H9 (cell line): ENCODE data around the gene WRAP53. TPM values are rescaled to one million over a fixed set of nuclear protein-coding genes. Genes with fewer than 3 reads are reported as not detected.

Source experiments
- DNase-seq: peaks from one replicate; pipeline ENCODE4 v3.0.0-alpha.2; 2017
- H2AFZ ChIP-seq: one replicate; pipeline ENCODE4 v1.6.1; 2013; ENCODE audit warnings: mild to moderate bottlenecking, low read length, control low read depth, moderate library complexity
- H2AK5ac ChIP-seq: 2 replicates; pipeline ENCODE4 v1.6.1; 2013; ENCODE audit warnings: low read length, control low read depth, mixed read lengths; ENCODE audit not compliant: insufficient read length
- H2BK120ac ChIP-seq: one replicate; pipeline ENCODE4 v1.6.1; 2013; ENCODE audit warnings: low read depth, mild to moderate bottlenecking, low read length, control low read depth, inconsistent platforms; ENCODE audit not compliant: poor library complexity, severe bottlenecking
- H2BK12ac ChIP-seq: 2 replicates; pipeline ENCODE4 v1.6.1; 2013; ENCODE audit warnings: low read length, control low read depth, mixed read lengths, low read depth; ENCODE audit not compliant: insufficient read length
- H2BK15ac ChIP-seq: 2 replicates; pipeline ENCODE4 v1.6.1; 2013; ENCODE audit warnings: low read depth, low read length, control low read depth
- H2BK20ac ChIP-seq: one replicate; pipeline ENCODE4 v1.6.1; 2013; ENCODE audit warnings: low read depth, mild to moderate bottlenecking, low read length, control low read depth, inconsistent platforms; ENCODE audit not compliant: poor library complexity, severe bottlenecking
- H2BK5ac ChIP-seq: 2 replicates; pipeline ENCODE4 v1.6.1; 2013; ENCODE audit warnings: low read length, control low read depth, mixed read lengths; ENCODE audit not compliant: insufficient read length
- H3K14ac ChIP-seq: 2 replicates; pipeline ENCODE4 v1.6.1; 2013; ENCODE audit warnings: low read length, control low read depth; ENCODE audit not compliant: insufficient read depth
- H3K18ac ChIP-seq: 2 replicates; pipeline ENCODE4 v1.6.1; 2013; ENCODE audit warnings: low read depth, mild to moderate bottlenecking, mixed read lengths, low read length, control low read depth; ENCODE audit not compliant: insufficient read length
- H3K23ac ChIP-seq: 2 replicates; pipeline ENCODE4 v1.6.1; 2013; ENCODE audit warnings: low read length, control low read depth, mixed read lengths, low read depth; ENCODE audit not compliant: insufficient read length
- H3K23me2 ChIP-seq: 2 replicates; pipeline ENCODE4 v1.6.1; 2013; ENCODE audit warnings: low read depth, mild to moderate bottlenecking, mixed read lengths, low read length, control low read depth; ENCODE audit not compliant: insufficient read length, poor library complexity, severe bottlenecking
- H3K27ac ChIP-seq: 2 replicates; pipeline ENCODE4 v1.5.1; 2013; ENCODE audit warnings: low read length, control low read depth, mixed read lengths, low read depth; ENCODE audit not compliant: insufficient read length
- H3K27me3 ChIP-seq: 2 replicates; pipeline ENCODE4 v1.6.1; 2013; ENCODE audit warnings: low read length, control low read depth, inconsistent platforms; ENCODE audit not compliant: insufficient read depth
- H3K4ac ChIP-seq: 2 replicates; pipeline ENCODE4 v1.6.1; 2013; ENCODE audit warnings: low read depth, mild to moderate bottlenecking, control low read depth, inconsistent platforms, low read length, moderate library complexity
- H3K4me1 ChIP-seq: 2 replicates; pipeline ENCODE4 v1.6.1; 2013; ENCODE audit warnings: low read length, control low read depth, inconsistent platforms; ENCODE audit not compliant: insufficient read depth
- H3K4me2 ChIP-seq: 2 replicates; pipeline ENCODE4 v1.6.1; 2013; ENCODE audit warnings: low read length, control low read depth, mixed read lengths; ENCODE audit not compliant: insufficient read length, insufficient read depth
- H3K56ac ChIP-seq: 2 replicates; pipeline ENCODE4 v1.6.1; 2013; ENCODE audit warnings: low read depth, mild to moderate bottlenecking, mixed read lengths, low read length, control low read depth; ENCODE audit not compliant: insufficient read length
- H3K79me1 ChIP-seq: 2 replicates; pipeline ENCODE4 v1.6.1; 2013; ENCODE audit warnings: low read depth, mild to moderate bottlenecking, moderate library complexity, low read length, control low read depth, inconsistent platforms; ENCODE audit not compliant: insufficient read depth, poor library complexity, severe bottlenecking
- H3K79me2 ChIP-seq: 2 replicates; pipeline ENCODE4 v1.6.1; 2013; ENCODE audit warnings: low read length, control low read depth, inconsistent platforms; ENCODE audit not compliant: insufficient read depth
- H3K9ac ChIP-seq: 2 replicates; pipeline ENCODE4 v1.6.1; 2013; ENCODE audit warnings: low read length, control low read depth, mixed read lengths; ENCODE audit not compliant: insufficient read length; ENCODE audit errors: extremely low read depth
- H3K9me3 ChIP-seq: one replicate; pipeline ENCODE4 v1.6.1; 2013; ENCODE audit warnings: low read depth, low read length, inconsistent platforms; ENCODE audit not compliant: control insufficient read depth
- H3T11ph ChIP-seq: one replicate; pipeline ENCODE4 v1.6.1; 2013; ENCODE audit warnings: mild to moderate bottlenecking, low read length, control low read depth, inconsistent platforms
- H4K20me1 ChIP-seq: one replicate; pipeline ENCODE4 v1.6.1; 2013; ENCODE audit not compliant: control insufficient read depth, insufficient read length, insufficient read depth
- H4K5ac ChIP-seq: 2 replicates; pipeline ENCODE4 v1.6.1; 2013; ENCODE audit warnings: low read depth, mild to moderate bottlenecking, mixed read lengths, low read length, control low read depth; ENCODE audit not compliant: insufficient read length
- H4K8ac ChIP-seq: replicated peaks from 2 replicates; pipeline ENCODE4 v1.6.1; 2013; ENCODE audit warnings: low read length, control low read depth, mixed read lengths, low read depth; ENCODE audit not compliant: insufficient read length
- H4K91ac ChIP-seq: 2 replicates; pipeline ENCODE4 v1.6.1; 2013; ENCODE audit warnings: low read depth, mild to moderate bottlenecking, moderate library complexity, mixed read lengths, low read length, control low read depth; ENCODE audit not compliant: insufficient read length
- H3K27ac Mint-ChIP-seq, 3 experiments: 2 replicates in 2 of 3; 3 replicates in 1 of 3; pipeline ENCODE4 v1.8.0; 2020 to 2021; ENCODE audit warnings: mixed read lengths in 3 of 3, mild to moderate bottlenecking in 1 of 3, moderate library complexity in 1 of 3
- H3K27me3 Mint-ChIP-seq: 2 replicates; pipeline ENCODE4 v1.8.0; 2021; ENCODE audit warnings: low read depth, mild to moderate bottlenecking, moderate library complexity, mixed read lengths
- H3K36me3 Mint-ChIP-seq, 3 experiments: 2 replicates in 2 of 3; 3 replicates in 1 of 3; pipeline ENCODE4 v1.8.0; 2020 to 2021; ENCODE audit warnings: low read depth in 3 of 3, mixed read lengths in 3 of 3; ENCODE audit not compliant: insufficient read depth in 1 of 3
- H3K4me1 Mint-ChIP-seq, 2 experiments: 2 replicates each; pipeline ENCODE4 v1.8.0; 2020; ENCODE audit warnings: mixed read lengths in 2 of 2
- H3K4me3 Mint-ChIP-seq, 2 experiments: 2 replicates in 1 of 2; 3 replicates in 1 of 2; pipeline ENCODE4 v1.8.0; 2020 to 2021; ENCODE audit warnings: mild to moderate bottlenecking in 2 of 2, mixed read lengths in 2 of 2, moderate library complexity in 1 of 2
- H3K9me3 Mint-ChIP-seq, 2 experiments: 2 replicates in 1 of 2; 3 replicates in 1 of 2; pipeline ENCODE4 v1.8.0; 2020; ENCODE audit warnings: mild to moderate bottlenecking in 2 of 2, mixed read lengths in 2 of 2, moderate library complexity in 1 of 2
- WGBS: extraction: QIAGEN DNeasy Blood & Tissue Kit; methylation state at CpG from one replicate; pipeline ENCODE4 v1.1.7; 2013; ENCODE audit warnings: missing lambda C conversion rate, low lambda C conversion rate, mixed read lengths; ENCODE audit not compliant: insufficient read length; ENCODE audit errors: extremely low coverage; 5-methylcytosine and 5-hydroxymethylcytosine counted together
- total RNA-seq: library from RNA; stranded (reverse); gene quantifications from 2 replicates; pipeline ENCODE4 v1.2.1, GENCODE V29; 2021
- TF ChIP-seq, protein P1 (sequence below): fragments of 200-600 bp; sonication (generic); conservative IDR thresholded peaks from 3 replicates; pipeline ENCODE4 v1.8.0; 2021; ENCODE audit warnings: antibody characterized with exemption, mild to moderate bottlenecking

WRAP53 gene
- total RNA-seq, 1 experiment from 2014 or later = 27.0 TPM

DNA sequence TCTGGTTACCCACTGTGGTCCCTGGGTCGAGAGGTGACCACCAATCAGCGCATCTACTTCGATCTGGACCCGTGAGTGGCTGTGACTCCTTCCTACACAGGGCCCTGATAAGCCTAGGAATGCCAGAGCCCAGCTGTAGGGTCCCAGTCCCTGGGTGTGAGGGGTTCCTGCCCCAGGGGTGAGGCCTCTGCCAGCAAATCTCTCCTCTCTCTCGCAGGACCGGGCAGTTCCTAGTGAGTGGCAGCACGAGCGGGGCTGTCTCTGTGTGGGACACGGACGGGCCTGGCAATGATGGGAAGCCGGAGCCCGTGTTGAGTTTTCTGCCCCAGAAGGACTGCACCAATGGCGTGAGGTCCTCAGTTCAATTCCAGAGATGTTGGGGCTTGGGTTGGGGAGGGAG lies 14.5 kb downstream of the WRAP53 start:
- Histone ChIP-seq H2BK20ac (no peak overlapping the region), H3K23ac (no peak overlapping the region), H4K8ac (no peak overlapping the region), H3K79me2 (no peaks in the 10 kb centered on the region), H2BK120ac (peak overlapping the region; percentile 40), H3K4ac (0 out of 2 replicates have a peak overlapping the region, but pooled peaks have one; percentile 44), H2BK12ac (no peak overlapping the region), H3K18ac (peak overlapping the region; percentile 97), H3K4me1 (no peaks in the 10 kb centered on the region; the same call in 1 of the 2 replicates), H4K5ac (no peak overlapping the region), H2AFZ (no peak overlapping the region), H2AK5ac (no peak overlapping the region), H3T11ph (peak overlapping the region; percentile 55), H3K14ac (peak overlapping the region; percentile 91; the same call in 1 of the 2 replicates), H2BK15ac (no peak overlapping the region), H3K56ac (no peak overlapping the region), H3K27ac (no peak overlapping the region), H3K4me2 (no peak overlapping the region), H3K27me3 (no peaks in the 10 kb centered on the region; the same call in 1 of the 2 replicates), H3K23me2 (peaks cover 18% of the 10 kb centered on the region), H3K79me1 (no peaks in the 10 kb centered on the region), H4K91ac (no peak overlapping the region), H2BK5ac (no peak overlapping the region), H4K20me1 (no peaks in the 10 kb centered on the region), H3K9ac (no peak overlapping the region), H3K9me3 (no peaks in the 10 kb centered on the region)
- TF ChIP-seq, protein P1, sequence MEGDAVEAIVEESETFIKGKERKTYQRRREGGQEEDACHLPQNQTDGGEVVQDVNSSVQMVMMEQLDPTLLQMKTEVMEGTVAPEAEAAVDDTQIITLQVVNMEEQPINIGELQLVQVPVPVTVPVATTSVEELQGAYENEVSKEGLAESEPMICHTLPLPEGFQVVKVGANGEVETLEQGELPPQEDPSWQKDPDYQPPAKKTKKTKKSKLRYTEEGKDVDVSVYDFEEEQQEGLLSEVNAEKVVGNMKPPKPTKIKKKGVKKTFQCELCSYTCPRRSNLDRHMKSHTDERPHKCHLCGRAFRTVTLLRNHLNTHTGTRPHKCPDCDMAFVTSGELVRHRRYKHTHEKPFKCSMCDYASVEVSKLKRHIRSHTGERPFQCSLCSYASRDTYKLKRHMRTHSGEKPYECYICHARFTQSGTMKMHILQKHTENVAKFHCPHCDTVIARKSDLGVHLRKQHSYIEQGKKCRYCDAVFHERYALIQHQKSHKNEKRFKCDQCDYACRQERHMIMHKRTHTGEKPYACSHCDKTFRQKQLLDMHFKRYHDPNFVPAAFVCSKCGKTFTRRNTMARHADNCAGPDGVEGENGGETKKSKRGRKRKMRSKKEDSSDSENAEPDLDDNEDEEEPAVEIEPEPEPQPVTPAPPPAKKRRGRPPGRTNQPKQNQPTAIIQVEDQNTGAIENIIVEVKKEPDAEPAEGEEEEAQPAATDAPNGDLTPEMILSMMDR = no peak
- Mint-ChIP-seq H3K4me3 (peak overlapping the region in 1 of 2 experiments; percentile 87; a peak in 1 of 5 replicates), H3K27me3 (peaks cover 27% of the 10 kb centered on the region), H3K9me3 (no peaks in the 10 kb centered on the region), H3K4me1 (peaks cover 31 to 33% of the 10 kb centered on the region in 2 experiments), H3K36me3 (peaks cover 5 to 18% (median 16%) of the 10 kb centered on the region in 3 experiments; a peak in 6 of 7 replicates), H3K27ac (peak overlapping the region in 2 of 3 experiments; percentile 80 to 91; a peak in 2 of 7 replicates)
- no CpG with 5 or more reads among the region's 13 CpGs for whole genome bisulfite sequencing
- DNase-seq = no peak
